ENCODE measurements around the gene GASK1A.

GASK1A gene

DNA sequence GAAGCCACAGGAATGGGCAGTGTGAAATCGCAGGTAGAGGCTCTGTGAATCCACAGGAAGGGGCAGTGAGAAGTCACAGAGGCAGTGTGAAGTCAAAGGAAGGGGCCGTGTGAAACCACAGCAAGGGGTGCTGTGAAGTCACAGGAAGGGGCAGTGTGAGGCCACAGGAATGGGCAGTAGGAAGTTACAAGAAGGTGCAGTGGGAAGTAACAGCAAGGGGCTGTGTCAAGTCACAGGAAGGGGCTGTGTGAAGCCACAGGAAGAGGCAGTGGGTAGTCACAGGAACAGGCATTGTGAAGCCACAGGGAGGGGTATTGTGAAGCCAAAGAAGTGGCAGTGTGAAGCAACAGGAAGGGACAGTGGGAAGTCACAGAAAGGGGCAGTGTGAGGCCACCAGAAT is 34.1 kb downstream of the GASK1A start:
- DNase-seq (ENCODE audit: low read depth in 2 of 2): no peak

DNA sequence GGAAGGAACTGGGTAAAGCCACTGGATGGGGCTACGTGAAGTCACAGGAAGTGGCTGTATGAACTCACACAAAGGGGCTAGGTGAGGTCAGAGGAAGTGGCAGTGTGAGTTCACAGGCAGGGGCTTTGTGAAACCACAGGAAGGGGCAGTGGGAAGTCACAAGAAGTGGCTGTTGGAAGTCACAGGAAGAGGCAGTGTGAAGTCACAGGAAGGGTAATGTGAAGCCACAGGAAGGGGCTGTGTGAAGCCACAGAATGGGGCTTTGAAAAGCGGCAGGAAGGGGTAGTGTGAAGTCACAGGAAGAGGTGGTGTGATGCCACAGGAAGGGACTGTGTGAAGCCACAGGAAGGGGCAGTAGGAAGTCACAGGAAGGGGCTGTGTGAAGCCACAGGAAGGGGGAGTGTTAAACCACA is 34.6 kb downstream of the GASK1A start:
- no peak for DNase-seq (ENCODE audit: low read depth in 2 of 2)

DNA sequence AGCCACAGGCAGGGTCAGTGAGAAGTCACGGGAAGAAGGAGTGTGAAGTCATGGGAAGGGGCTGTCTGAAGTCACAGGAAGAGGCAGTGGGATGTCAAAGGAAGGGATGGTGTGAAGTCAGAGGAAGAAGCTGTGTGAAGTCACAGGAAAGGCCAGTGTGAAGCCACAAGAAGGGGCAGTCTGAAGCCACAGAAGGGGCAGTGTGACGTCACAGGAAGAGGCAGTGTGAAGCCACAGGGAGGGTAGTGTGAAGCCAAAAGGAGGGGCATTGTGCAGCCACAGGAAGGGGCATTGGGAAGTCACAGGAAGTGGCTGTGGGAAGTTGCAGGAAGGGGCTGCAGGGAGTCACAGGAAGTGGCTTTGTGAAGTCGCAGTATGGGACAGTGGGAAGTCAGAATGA is 35.1 kb downstream of the GASK1A start:
- DNase-seq (ENCODE audit: low read depth in 2 of 2): no peak

DNA sequence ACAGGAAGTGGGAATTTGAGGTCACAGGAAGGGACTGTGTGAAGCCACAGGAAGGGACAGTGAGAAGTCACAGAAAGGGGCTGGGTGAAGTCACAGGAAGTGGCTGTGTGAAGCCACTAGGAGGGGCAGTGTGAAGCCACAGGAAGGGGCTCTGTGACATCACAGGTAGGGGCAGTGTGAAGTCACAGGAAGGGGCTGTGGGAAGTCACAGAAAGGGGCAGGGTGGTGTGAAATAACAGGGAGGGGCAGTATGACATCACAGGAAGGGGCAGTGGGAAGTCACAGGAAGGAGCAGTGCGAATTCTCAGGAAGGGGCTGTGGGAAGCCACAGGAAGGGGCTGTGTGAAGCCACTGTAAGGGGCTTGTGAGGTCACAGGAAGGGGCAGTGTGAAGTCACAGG is 35.8 kb downstream of the GASK1A start:
- DNase-seq (ENCODE audit: low read depth in 2 of 2): no peak

DNA sequence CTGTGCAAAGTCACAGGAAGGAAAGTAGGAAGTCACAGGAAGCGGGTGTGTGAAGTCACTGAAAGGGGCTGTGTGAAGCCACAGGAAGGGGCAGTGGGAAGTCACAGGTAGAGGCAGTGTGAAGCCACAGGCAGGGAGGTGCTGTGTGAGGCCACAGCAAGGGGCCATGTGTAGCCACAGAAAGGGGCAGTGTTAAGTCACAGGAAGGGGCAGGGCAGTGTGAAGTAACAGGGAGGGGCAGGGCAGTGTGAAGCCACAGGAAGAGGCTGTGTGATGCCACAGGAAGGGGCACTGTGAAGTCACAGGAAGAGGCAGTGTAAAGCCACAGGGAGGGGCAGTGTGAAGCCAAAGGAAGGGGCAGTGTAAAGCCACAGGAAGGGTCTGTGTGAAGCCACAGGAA is 36.5 kb downstream of the GASK1A start:
- DNase-seq (ENCODE audit: low read depth in 2 of 2): no peak

DNA sequence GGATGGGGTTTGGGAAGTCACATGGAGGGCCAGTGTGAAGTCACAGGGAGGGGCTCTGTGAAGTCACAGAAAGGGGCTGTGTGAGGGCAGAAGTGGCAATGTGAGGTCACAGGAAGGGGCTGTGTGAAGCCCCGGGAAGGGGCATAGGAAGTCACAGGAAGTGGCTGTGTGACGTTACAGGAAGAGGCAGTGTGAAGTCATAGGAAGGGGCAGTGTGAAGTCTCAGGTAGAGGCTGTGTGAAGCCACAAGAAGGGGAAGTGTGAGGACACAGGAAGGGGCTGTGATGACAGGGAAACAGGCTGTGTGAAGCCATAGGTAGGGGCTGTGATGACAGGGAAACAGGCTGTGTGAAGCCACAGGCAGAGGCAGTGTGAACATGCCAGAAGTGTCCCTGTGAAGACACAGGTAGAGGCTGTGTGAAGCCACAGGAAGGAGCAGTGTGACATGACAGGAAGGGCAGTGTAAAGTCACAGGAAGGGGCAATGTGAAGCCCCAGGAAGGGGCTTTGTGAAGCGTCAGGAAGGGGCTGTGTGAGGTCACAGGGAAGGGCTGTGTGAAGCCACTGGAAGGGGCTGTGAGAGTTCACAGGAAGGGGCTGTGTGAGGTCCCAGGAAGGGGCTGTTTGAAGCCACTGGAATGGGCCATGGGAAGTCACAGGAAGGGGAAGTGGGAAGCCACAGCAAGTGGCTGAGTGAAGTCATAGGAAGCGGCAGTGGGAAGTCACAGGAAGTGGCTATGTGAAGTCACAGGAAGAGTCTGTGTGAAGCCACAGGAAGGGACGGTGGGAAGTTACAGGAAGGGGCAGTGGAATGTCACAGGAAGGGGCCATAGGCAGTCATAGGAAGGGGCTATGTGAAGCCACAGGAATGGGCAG is 37.1 kb downstream of the GASK1A start:
- DNase-seq (ENCODE audit: low read depth in 2 of 2): no peak

DNA sequence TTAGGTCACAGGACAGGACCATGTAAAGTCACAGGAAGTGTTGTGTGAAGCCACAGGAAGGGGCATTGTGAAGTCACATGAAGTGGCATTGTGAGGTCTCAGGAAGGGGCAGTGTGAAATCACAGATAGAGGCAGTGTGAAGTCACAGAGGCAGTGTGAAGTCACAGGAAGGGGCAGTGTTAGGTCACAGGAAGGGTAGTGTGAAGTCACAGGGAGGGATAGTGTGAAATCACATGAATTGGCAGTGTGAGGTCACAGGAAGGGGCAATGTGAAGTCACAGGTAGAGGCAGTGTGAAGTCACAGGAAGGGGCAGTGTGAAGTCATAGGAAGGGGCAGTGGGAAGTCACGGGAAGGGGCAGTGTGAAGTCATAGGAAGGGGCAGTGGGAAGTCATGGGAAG is 37.9 kb downstream of the GASK1A start:
- no peak for DNase-seq (ENCODE audit: low read depth in 2 of 2)

DNA sequence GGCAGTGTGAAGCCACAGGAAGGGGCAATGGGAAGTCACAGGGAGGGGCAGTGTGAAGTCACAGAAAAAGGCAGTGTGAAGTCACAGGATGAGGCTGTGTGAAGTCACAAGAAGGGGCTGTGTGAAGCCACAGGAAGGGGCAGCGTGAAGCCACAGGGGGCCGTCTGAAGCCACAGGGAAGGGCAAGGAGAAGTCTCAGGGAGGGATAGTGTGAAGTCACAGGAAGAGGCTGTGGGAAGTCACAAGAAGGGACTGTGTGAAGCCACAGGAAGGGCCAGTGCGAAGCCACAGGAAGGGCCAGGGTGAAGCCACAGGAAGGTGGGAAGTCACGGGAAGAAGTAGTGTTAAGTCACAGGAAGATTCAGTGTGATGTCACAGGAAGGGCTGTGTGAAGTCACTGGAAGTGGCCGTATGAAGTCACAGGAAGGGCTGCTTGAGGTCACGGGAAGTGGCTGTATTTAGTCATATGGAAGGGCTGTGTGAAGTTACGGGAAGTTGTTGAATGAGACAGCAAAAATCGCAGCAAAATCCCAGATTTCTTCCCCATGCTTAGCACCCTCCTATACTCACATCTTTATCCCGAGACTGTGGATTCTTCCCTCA is 38.6 kb downstream of the GASK1A start:
- no peak for DNase-seq (ENCODE audit: low read depth in 2 of 2)

DNA sequence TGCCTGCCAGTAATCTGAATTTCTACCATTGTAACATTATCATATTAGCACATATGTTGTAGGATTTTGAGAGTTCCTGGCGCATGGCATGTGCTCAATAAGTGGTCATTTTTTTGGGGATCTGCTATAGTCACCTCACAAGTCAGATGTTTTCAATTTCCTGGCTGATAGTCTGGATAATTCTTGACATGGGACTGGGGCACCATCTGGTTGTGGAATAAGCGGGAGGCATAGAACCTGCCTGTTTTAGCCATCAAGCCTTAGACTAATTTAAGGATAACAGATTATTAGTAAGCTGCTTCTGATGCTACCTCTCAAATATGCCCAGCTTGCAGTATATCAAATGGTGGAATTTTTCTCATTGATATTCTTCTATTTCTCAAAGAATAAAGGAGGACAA is 39.1 kb downstream of the GASK1A start:
- DNase-seq (ENCODE audit: low read depth in 2 of 2): no peak

DNA sequence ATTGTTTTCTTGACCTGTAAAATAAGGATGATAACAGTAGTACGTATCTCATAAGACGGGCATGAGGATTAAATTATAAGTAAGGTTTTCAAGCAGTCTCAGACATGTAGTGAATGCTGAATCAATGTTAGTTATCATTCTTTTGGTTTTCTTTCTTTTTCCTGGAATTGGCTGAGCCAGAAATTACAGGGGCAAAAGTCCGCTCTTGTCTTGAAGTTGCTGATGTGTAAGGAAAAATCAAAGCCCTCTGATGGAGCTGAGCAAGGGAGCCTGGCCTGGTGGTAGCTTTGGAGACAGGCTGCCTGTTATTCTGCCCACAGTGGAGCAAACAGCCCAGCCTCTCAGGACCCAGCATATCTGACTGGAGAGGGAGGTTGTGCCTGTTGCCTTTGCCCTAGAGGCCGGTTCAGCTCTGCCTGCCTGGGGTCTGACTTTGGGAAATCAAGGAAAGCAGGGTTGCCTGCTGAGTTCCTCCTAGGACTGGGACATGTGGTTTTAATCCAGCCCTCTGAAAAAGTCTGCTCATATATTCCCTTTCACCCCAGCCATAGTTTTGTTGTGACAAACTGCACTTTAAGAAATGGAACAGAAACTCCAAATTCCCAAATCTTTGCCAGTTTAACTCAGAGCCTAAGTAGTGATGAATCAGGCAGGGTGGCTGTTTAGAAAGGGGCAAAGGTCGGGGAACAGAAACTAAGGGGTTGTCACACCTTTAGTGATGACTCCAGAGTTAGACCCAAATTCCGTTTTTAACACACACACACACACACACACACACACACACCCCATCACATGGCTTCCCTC is 40.1 kb downstream of the GASK1A start:
- no peak for DNase-seq (ENCODE audit: low read depth in 2 of 2)

DNA sequence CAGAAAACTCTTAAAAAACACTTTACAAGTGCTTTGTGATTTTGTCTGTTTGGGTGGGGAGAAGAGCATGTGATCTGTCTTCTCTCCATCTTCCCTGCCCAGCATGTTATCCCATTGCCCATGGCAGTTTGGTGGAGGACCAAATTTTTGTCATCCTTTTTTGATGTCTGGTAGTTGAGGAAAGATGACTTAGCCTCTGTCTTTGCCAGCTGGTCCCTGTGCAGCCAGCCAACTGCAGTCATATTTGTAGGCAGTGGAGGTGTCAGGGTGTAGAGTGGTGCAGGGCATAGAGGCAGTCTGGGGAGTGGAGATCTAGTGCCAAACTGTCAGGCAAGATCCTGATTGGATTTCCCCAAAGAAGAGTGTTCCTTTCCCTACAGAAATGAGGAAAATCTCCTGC is 40.7 kb downstream of the GASK1A start:
- DNase-seq (ENCODE audit: low read depth in 2 of 2): no peak

DNA sequence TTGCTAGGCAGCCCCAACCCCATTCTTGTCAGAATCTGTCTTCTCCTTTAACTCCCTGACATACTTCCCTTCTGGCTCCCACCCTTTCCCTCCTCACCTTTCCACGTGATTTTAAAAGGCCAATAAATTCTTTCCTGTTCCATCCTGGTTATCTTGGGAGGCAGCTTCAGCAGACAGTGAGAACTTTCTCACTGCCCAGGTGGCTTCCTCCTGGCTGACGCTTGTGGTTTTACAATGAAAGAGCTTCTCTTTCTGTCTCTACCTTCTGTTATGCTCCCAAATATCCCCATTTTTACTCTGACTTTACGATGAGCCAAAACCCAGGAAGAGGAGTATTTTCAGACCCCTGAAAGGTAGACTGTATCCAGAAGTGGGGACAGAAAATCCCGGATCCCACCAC is 42.1 kb downstream of the GASK1A start:
- DNase-seq (ENCODE audit: low read depth in 2 of 2): no peak

DNA sequence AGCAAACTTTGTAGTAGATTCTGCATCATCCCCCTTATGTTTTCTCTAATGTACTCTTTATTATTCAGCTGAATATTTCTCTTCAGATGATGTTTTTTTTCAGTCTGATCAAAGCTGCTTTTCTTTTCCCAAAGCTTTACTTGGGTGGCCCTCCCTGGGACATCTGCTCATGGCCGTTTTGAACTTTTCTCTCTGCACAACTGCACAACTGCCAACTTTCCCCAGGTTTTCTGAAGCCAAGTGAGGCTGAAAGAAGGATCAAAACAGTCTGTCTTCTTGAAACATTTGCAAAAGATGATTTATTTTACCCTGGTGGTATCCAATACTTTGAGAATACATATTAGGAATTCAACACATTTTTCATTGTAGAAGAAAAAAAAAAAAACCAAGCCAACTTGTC is 43.0 kb downstream of the GASK1A start:
- no peak for DNase-seq (ENCODE audit: low read depth in 2 of 2)

DNA sequence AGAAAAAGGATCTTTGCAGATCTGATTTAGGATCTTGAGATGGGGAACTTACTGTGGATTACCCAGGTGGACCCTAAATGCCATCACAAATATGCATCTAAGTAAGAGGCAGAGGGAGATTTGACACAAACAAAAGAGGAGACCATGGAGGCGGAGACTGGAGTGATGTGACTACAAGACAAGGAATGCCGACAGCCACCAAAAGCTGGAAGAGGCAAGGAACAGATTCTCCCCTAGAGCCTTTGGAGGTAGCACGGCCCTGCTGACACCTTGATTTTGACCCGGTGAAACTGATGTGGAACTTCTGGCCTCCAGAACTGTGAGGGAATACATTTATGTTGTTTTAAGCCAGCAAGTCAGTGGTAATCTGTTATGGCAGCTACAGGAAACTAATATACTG is 44.0 kb downstream of the GASK1A start:
- no peak for DNase-seq (ENCODE audit: low read depth in 2 of 2)

DNA sequence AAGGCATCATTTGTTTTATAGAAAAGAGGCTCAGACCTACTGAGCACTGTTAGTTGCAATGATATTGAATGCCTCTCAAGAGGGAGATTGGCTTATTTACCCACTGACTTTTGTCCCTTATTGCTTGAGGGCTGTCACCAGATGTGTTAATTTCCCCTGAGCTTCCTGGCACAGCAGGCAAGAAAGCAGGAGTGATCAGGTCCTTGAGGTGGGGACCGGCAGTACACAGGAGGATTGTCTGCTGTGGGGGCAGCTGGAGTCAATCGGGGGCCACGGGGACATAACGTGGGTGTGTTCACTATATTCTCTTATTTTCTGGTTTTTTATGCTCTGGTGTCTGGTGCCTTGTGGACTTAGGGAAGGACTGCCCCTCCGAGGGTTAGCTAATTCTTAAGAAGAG is 44.6 kb downstream of the GASK1A start:
- DNase-seq (ENCODE audit: low read depth in 2 of 2): no peak

DNA sequence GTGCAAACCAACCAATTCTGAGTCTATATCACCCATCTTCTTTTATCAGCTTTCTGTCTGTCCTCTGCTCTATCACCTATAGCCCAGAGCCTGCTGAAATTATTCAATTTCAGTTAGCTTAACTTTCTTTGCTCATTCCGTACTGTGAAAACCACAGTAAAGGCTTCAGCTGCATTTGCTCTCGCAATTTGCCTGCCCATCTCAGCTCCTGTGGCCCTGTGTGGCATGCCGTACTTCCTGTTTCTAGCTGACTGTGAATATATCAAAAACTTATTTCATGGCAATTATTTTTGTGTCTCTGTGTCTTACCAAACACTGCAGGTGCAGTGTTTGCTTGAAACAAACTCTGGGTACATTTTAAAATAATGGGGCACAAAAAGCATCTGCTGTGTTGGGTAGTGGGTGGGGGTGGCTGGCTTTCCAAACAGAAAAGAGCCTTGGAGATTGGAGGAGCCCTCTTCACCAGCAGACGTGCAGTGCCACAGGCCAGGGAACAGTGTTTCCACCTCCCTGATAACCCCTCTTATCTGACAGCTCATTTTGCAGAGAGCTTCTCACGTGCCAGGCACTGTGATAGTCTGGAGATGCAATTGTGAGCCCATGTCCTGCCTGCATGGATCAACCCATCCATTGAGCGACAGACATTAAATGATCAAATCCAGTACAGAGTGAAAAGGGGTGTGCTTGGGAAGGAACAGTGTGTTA is 45.2 kb downstream of the GASK1A start:
- DNase-seq (ENCODE audit: low read depth in 2 of 2): no peak

DNA sequence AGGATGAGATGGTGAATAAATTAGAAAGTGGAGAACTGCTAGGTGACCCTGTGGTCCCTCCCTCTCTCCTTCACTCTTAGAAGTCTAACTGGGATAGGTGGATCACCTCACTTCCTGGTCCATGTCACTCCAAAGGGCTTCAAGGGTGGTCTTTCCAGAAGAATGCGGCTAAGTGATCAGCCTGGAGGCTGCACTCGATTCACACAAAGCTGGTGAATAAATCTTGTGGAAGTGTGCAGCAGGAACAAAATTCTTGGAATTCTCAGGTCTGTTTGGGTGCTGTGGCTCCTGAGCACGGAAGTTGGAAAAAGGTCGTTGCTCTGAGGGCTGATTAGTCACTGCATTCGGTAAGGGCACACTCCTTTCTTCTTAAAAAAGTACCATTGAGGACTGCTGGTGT is 46.3 kb downstream of the GASK1A start:
- DNase-seq (ENCODE audit: low read depth in 2 of 2): no peak

DNA sequence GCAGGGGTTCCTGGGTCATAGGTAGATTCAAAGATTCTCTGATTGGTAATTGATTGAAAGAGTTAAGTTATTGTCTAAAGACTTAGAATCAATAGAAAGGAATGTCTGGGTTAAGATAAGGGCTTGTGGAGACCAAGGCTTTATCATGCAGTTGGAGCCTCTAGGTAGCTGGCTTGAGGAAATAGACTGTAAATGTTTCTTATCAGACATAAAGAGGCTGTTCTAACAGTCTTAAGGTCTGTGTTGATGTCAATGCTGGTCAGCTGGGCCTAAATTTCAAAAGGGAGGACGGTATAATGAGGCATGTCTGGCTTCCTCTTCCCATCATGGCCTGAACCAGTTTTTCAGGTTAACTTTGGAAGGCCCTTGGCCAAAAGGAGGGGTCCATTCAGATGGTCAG is 48.9 kb downstream of the GASK1A start:
- no peak for DNase-seq (ENCODE audit: low read depth in 2 of 2)

DNA sequence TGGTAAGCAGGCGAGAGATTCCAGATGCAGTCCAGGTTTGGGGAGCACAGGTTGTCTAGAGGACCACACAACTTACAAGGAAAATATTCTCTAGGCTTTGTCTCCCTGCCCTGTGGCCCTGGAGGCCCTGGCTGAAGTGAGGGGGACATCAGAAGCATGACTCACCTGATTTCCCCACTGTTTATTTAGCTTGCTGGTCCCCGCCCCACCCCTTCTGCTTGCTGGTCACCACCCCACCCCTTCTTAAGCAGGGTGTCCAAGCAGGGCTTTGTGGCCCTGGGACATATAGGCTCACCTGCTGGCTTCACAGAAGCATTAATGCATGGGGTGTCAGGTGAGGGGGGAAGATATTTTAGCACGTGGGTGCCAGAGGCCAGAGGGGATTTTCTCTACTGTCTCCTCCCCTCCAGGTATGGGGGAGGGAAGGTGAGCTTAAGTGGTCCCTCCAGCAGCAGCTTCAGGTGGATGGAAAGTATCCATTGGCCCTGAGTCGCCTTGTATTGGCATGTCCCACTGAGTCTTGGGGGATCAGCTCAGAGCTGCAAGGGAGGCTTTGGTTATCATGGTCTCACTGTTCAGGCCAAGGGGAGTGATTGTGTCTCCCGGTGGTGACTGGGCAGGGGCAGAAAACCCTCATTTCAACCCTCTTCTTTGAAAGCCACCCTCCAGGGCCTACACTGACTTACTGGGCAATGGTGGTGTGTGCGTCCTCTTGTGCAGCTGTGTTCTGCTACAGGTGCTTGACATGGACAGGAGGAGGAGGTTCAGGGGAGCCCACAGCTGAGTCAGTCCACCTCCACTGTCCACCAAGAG is 49.8 kb downstream of the GASK1A start:
- no peak for DNase-seq (ENCODE audit: low read depth in 2 of 2)

DNA sequence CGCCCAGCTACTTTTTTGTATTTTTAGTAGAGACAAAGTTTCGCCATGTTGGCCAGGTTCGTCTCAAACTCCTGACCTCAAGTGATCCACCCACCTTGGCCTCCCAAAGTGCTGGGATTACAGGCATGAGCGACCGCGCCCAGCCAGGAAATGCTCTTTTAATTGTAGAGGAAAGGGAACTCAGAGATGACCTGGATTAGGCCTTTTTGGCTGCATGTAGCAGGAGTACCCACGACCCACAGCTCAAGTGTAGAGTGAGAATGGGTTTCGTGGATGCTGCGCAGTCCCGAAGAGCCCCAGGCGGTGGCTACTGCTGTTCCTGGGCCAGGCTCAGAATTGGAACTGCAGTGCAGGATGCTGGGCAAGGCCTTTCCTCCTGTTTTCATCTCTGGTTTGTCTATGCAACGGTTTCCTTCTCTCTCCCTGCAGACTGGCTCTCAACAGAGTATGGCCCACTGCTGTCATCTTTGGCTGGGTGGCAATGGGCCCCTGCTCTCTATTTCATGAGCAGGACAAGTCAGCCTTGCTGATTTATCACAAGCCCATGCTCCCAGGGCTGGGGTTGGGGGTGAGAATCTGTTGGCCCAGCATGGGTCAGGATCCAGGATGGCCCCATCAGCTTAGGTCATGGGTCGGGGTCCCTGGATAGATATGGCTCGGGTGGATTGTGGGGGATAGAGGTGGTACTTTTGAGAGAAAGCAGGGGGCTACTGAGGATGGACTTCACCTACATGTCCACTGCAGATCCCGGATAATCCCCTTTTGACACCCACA is 51.2 kb downstream of the GASK1A start:
- no peak for DNase-seq (ENCODE audit: low read depth in 2 of 2)

DNA sequence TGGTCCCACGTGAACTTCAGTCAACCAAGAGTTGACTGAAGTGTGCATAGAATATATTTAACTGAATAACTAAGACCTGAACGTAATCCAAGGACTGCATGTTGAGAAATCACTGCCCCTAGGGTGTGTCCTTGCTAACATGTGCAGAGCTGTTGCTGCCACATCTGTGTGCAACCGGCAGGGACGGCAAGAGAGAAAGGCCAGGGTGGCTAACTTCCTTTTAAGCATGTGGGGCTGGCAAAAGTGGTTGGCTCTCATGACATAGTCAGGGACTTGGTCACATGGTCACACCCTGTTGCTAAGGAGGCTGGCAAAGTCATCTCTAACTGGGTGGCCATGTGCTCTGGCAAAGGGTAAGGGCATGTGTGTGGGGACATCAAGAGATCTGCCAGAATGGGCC is 52.4 kb downstream of the GASK1A start:
- no peak for DNase-seq (ENCODE audit: low read depth in 2 of 2)

All from stimulated activated CD4-positive, alpha-beta T cell treated with anti-CD3 and anti-CD28 coated beads, Interleukin-1b, Interleukin-23, amount 100 ng/mL, for 1 hour (primary cell).